DLD1 (cell line): ENCODE data around the gene FTSJ3.
"Not testable (repeated sequence)": the region's sequence is repeated elsewhere in the genome, so short reads cannot be mapped to it uniquely, and the experiment has no call there.

Source experiments
- in situ Hi-C: cut with HindIII; loops from 2 replicates; pipeline ENCODE4 v1.10.0; 2017; ENCODE audit warnings: low sequenced_read_pairs

FTSJ3 gene, protein sequence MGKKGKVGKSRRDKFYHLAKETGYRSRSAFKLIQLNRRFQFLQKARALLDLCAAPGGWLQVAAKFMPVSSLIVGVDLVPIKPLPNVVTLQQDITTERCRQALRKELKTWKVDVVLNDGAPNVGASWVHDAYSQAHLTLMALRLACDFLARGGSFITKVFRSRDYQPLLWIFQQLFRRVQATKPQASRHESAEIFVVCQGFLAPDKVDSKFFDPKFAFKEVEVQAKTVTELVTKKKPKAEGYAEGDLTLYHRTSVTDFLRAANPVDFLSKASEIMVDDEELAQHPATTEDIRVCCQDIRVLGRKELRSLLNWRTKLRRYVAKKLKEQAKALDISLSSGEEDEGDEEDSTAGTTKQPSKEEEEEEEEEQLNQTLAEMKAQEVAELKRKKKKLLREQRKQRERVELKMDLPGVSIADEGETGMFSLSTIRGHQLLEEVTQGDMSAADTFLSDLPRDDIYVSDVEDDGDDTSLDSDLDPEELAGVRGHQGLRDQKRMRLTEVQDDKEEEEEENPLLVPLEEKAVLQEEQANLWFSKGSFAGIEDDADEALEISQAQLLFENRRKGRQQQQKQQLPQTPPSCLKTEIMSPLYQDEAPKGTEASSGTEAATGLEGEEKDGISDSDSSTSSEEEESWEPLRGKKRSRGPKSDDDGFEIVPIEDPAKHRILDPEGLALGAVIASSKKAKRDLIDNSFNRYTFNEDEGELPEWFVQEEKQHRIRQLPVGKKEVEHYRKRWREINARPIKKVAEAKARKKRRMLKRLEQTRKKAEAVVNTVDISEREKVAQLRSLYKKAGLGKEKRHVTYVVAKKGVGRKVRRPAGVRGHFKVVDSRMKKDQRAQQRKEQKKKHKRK

DNA sequence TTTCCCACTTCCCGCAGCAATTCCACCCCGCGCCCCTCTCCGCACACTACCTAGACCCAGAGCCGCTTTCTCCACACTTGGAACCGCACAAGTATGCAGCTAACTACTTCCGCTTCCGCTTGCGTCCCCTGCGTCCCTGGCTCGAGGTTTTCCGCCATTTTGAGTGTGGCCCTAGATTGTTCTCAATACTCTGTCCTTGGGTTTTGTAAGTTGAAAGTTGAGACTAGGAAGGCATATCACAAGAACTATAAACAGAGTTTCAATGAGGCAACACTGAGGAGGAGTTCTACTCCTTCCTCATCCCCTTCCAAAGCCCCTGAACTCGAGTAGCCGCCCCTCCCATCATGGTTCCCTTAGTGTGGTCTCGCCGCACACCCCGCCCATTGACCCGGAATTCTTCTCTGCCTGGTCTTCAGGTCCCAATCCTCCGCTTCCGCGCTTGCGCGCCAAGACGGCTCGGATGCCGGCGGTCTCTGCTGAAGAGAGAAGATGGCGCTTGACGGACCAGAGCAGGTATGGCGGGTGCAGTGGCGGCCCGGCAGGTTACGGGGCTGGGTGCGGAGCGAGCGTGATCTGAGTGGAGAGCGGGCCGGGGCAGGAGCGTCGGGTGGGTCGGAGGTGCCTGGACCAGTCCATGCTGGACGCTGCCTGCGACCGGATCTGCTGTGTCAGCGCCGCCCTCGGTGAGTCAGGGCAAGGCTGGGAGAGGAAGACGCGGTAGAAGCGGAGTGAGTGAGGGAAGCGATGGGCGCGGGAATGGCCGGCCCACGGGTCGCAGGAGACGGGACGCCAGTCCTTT is at the start of gene FTSJ3, which contains the start of gene PSMC5:
TSS of gene FTSJ3 (minus strand) at position 662 of the 799 bp plus-strand sequence. CDS start 761 bp downstream, outside the sequence.
TSS of gene PSMC5 (plus strand) at position 430 of the 799 bp plus-strand sequence. CDS start at position 490, 60 bp downstream.
- in situ Hi-C loops = no loop called here

DNA sequence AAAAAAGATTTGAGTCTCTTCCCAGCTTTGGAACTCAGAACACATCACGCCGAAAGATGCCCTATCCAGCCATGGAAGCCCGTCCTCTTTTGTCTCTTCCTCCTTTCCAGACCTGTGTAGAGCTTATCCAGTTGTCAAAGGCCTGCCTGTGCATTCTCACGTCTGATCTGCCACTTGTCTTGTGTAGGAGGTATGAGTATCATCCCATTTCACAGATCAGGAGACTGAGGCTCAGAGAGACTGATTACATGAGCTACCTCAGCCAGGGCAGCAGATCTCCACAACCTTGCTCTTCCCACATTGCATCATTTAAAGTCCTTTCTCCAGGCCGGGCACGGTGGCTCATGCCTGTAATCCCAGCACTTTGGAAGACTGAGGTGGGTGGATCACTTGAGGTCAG is 47.2 kb upstream of the FTSJ3 start:
- in situ Hi-C loops = not testable (repeated sequence)

DNA sequence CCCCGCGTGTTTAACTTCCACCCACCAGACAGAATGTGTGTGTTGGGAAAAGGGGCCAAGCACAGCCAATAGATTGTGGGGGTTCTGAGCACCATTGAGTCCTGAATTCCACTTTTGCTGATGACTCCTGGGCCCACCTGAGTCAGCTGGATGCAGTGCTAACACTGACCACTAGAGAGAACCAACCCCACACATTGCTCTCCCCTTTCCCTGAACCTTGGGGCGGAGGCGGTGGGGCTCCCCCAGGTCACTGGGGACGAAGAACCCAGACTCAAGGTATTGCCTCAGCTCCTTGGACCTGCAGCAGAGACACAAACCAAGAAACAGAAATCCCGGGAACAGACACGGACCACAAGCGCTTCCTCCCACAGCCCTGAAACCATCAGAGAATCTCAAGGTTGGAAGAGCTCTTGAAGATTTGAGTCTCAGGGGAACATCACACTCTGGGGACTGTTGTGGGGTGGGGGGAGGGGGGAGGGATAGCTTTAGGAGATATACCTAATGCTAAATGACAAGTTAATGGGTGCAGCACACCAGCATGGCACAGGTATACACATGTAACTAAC is 46.7 kb upstream of the FTSJ3 start:
- in situ Hi-C loops = not testable (repeated sequence)

DNA sequence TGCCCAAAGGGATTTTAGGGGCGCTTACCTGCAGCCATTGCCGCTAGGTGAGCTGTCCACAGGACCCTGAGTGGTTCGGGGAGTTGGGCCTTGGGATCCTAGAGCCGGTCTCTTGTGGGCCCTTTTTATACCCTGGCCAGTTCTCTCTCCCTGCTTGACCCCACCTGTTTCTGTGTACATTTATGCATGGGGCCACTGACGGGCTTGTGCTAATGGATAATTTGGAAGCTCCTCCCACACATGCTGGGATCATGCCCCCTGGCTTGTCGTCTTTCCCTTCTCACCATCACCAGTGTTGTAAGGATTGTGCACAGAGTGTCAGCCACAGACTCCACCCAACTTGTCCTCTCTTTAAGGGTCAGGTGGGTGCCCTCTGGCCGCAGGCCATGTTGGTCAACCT is 46.1 kb upstream of the FTSJ3 start, which contains the start of gene CSH2:
TSS of gene CSH2 (minus strand) at position 101 of the 400 bp plus-strand sequence. CDS start at position 38, 63 bp downstream.
- in situ Hi-C loops = not testable (repeated sequence)

DNA sequence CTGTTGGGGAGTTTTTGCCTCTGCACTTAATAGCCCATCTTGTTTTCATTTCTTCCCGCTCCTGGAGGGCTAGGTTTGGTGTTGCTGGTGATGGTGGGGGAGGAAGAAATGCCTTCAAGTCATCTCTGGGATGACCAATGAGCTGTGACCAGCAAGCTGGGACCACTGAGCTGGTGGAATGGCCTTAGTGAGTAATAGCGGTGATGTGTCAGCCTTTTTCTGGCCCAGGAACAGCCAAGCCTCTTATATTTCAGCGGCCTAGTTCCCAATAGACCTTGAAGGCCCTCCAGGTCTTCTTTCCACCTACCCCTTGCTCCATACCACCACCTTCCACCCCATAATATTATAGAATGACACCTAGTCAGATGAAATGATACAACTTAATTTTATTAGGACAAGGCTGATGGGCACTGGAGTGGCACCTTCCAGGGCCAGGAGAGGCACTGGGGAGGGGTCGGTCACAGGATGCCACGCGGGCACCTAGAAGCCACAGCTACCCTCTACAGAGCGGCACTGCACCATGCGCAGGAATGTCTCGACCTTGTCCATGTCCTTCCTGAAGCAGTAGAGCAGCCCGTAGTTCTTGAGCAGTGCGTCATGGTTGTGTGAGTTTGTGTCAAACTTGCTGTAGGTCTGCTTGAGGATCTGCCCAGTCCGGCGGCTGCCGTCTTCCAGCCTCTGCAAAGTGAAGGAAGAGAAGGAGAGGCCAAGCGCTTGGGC is 44.3 kb upstream of the FTSJ3 start:
- in situ Hi-C loops = not testable (repeated sequence)

DNA sequence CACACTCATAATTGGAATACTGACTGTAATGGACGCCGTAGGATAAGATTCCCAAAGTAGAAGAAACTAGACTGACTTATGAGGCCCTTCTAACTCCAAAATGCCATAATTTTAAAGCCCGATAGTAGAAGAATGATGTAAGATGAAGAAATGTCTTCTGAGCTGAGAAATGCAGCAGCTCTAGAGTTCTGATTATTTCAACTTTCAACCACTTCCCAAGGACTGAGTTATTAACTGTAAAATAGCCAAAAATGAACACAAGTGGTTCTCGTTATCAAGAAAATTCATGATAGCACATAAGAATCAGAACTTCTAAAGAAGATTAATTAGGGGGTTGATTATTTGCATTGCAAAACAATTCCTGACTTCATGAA is 42.8 kb upstream of the FTSJ3 start:
- in situ Hi-C loops = not testable (repeated sequence)

DNA sequence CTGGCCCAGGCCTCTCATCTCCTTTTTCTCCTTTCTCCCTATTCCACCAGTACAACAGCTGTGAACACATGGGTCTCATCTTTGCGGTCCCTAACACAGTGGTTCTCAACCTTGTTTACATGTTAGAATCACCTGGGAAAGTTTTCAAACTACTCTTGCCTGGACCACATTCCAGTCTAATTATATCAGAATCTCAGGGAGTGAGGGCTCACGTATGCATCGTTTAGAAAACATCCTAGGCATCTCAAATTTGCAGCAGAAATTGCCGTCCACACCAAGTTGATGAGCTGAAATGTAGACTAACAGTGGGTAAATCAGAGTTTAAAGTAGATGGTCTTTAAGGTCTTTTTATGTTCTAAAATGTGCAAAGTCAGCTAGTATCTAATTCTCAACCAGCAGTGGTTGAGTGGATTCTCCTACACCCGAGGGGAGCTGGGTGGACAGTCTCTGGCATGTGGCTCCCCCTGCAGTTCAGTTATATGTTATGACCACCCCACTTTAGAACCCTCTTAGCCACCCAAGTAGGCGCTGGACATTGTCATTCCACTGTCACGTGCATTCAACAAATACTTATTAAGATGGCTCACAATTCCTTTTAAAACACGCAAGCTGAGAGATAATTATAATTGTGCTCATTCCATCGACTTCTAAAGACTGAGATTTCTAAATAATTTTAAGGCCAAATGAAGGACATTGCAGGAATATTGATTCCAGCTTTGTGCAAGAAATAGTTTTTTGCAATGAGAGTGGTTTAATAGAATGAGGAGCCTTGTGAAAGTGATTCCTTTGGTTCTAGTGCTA is 42.2 kb upstream of the FTSJ3 start:
- in situ Hi-C loops = not testable (repeated sequence)

DNA sequence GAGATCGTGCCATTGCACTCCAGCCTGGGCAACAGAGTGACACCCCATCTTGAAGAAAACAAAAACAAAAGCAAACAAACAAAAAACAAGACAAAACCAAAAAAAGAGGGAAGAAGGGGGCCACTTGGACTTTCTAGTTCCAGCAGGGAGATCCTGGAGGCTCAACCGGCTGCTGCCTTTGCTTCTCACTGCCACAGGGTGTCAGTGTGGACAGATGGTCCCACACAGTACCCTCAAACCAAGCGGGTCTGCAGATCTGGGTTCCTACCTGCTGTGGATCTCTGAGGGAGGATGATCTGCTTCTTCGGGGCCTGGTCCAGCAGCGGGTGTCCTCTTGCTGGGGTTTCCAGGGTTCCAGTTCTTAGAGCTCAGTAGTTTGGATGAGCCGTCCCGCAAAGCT is 39.2 kb upstream of the FTSJ3 start:
- in situ Hi-C loops = not testable (repeated sequence)

DNA sequence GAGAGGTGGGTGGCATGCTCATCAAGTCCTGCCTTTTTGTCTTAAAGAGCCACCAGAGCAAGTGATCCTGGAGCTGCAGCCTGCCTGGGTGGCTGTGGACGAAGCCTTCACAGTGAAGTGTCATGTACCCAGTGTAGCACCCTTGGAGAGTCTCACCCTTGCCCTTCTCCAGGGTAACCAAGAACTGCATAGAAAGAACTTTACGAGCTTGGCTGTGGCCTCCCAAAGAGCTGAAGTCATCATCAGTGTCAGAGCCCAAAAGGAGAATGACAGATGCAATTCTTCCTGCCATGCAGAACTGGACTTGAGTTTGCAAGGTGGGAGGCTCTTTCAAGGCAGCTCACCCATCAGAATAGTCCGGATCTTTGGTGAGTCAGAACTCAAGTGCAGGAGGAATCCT is 31.8 kb upstream of the FTSJ3 start:
- in situ Hi-C loops = no loop called here

DNA sequence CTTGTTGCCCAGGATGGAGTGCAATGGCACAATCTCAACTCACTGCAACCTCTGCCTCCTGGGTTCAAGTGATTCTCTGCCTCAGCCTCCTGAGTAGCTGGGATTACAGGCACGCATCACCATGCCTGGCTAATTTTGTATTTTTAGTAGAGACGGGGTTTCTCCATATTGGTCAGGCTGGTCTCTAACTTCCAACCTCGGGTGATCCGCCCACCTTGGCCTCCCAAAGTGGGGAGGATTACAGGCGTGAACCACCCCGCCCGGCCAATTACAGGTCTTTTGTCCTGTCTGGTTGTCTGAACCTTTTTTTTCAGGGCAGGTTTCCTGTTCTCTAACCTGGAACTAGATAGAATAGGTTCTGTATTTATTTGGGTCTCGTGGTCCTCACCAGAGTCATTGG is 29.0 kb upstream of the FTSJ3 start:
- in situ Hi-C loops = not testable (repeated sequence)

DNA sequence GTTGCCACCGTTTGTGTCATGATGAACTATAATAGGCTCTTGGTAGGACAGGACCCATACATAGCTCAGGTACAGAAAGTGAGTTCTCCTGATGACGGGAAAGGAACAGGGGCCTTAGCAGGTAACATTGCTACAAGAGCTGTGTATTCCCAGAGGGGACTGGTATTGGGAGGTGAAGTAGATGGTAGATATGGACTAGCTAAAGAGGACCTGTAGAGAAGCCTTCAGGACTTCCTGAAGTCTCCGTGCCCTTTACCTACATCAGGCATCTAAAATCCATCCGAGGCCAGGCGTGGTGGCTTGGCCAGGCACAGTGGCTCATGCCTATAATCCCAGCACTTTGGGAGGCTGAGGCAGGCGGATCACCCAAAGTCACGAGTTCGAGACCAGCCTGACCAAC is 27.7 kb upstream of the FTSJ3 start:
- in situ Hi-C loops = no loop called here

DNA sequence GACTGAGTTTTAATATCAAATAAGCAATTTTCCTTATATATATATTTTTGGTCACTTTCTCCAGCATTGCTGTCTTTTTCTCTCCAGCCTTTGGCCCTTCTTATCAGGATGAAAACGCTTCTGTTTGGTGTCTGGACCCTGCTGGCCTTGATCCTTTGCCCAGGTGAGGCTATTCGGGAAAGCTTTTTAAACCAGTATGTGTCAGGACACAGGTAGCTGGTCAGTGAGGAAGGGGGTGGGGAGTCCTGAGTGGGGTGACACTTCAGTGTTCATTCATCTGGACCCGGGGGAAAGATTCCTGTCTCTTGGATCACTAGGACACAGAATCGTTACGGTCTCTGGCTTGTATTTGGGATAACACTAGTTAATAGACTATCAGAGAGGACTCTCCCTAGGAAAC is 27.2 kb upstream of the FTSJ3 start:
- in situ Hi-C loops = no loop called here

DNA sequence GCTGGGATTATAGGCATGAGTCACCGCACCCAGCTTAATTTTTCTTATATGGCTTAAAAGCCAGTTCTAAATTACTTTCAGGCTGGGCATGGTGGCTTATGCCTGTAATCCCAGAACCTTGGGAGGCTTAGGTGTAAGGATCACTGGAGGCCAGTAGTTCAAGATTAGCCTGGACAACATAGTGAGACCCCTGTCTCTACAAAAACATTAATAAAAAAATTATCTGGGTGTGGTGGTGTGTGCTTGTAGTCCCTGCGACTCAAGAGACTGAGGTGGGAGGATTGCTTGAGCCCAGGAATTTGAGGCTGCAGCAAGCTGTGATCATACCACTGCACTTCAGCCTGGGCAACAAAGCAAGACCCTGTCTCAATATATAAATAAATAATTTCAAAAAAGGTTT is 25.8 kb upstream of the FTSJ3 start:
- in situ Hi-C loops = no loop called here

DNA sequence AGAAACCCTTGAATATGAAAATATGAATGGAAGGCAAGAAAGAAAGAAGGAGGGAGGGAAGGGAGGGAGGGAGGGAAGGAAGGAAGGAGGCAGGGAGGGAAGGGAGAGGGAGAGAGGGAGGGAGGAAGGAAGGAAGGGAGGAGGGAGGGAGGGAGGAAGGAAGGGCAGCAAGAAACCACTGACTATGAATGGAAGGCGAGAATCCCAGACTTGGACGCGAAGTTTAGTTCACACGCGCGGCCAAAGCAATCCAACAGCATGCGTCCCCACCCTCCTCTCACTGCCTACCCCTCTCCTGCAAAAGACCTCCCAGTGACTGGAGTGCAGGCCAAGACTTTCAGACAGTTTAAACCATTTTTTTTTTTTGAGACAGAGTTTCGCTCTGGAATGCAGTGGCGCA is 22.9 kb upstream of the FTSJ3 start:
- in situ Hi-C loops = no loop called here

DNA sequence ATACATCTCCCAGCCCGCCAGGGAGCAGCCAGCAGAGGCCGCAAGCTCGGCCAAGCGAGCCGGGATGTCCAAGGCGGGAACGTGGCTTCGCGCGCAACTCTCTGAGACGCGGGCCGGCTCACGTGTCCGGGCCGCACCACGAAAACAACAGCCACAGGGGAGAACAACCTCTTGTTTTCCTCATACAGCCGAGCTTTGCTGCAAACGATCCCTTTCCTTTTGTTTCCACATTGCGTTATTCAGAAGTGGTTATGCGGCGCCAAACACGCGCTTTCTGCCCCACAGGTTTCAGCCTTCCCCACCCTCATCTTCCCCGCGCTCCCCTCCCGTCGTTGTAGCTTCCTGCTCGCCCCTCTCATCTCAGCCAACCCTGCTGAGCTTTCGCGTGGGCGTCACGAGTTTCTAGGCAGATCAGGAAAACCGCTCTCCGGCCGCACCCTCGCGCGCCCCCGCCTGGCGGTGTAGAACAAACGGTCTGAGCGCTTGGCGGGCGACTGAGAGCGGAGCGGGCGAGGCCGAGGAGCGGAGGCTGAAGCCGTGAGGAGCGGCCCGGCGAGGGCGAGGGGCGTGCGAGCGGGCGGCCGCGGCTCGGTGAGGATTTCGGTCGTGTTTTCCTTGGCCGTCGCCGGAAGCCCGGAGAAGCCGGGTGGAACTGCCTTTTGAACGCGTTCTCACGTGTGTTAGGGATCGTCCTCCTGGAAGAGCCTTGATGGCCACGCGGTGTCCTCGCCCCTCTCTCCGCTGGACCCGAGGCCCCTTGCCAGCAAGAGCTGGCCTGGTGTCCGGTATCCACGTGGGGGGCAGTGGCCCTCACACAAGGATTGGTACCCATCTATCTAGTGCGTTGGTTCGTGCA is 21.6 kb upstream of the FTSJ3 start:
- in situ Hi-C loops = no loop called here

DNA sequence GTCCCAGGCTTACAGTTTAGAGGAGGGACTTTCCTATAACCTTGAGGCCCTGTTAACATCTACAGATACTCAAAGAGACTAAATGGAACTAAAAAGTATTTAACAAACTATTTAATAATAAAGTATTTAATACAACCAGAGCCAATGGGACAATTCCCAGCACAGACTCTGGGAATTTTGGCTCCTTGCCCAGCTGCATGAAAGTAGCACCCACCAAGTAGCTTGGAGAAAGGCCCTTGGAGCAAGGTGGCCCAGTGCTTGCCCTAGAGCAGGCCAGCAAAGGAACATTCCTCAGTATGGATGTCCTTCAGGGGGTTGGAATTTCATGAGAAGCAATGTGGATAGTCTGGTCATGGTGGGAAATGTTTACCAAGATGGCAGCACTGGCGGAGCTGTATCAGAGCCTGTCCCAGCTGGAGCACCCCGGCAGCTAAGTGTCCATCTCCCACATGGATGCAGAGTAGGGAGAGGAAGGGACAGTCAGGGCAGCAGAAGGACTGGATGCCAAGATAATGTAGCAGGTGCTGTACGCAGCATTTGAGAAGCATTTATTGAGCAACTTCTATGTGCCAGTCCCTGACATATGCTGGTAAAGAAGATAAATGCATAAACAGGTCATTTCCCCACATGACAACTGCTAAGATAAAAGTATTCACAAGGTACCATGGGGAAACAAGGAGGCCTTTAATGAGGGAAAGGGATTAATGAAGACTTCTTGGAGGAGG is 20.2 kb upstream of the FTSJ3 start:
- in situ Hi-C loops = no loop called here

DNA sequence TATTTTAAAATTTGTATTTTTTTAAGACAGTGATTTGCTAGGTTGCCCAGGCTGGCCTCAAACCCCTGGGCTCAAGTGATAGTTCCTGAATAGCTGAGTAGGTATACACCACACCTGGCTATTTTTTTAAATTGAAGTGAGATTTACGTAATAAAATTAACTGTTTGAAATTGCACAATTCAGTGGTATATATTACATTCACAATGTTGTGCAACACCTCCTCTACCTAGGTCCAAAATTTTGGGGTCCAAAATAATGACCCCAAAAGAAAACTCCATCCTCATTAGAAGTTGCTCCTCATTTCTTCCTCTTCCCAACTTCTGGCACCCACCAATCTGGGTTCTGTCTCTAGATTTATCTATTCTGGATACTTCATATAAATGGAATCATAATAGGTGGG is 18.0 kb upstream of the FTSJ3 start:
- in situ Hi-C loops = no loop called here
